Measurements from ENCODE around the gene GFAP. TPM values are rescaled to one million over a fixed set of nuclear protein-coding genes. Genes with fewer than 3 reads are reported as not detected.

The GFAP gene
- polyA plus RNA-seq, 3 donors: 0.03 to 0.33 (median 0.18) TPM

- peaks cover 0 to 3% (median 0%) of the 10 kb centered on the region in 7 donors for H3K9me3 Mint-ChIP-seq
- no peaks in the 10 kb centered on the region for H3K36me3 ChIP-seq (replicated peaks in 1 of 2; ENCODE audit: control insufficient read depth in 1 of 2, insufficient read depth in 2 of 2, low read length in 2 of 2)
- H3K4me3 Mint-ChIP-seq: peak overlapping the region in 1 of 2 donors; percentile 64
- intact Hi-C loops (cut with micrococcal nuclease): loop anchor here (1.0 to 10.0 kb wide), 3 partner anchors 102 to 174 kb away; no protein-coding TSS in a partner anchor
- no peaks in the 10 kb centered on the region for H3K9me3 ChIP-seq (replicated peaks in 1 of 2; ENCODE audit: control insufficient read depth in 1 of 2, insufficient read depth in 1 of 2, low read length in 2 of 2)
- peaks cover 5 to 11% of the 10 kb centered on the region in 2 donors for H3K36me3 Mint-ChIP-seq
- H3K27ac ChIP-seq (ENCODE audit: low read depth in 1 of 2, low read length in 2 of 2): no peak overlapping the region
- no peak overlapping the region for H2AFZ ChIP-seq (ENCODE audit: insufficient read depth, low read depth, low read length, poor library complexity, severe bottlenecking)
- TF ChIP-seq CTCF (IDR thresholded peaks at IDR 0.05): no peak
- no peak overlapping the region for H3K9ac ChIP-seq (ENCODE audit: insufficient read depth, low read length, poor library complexity, severe bottlenecking)
- no peak overlapping the region for H3K27ac Mint-ChIP-seq
- peaks cover 6 to 15% of the 10 kb centered on the region in 2 donors for H3K27me3 ChIP-seq (ENCODE audit: control insufficient read depth in 2 of 2, insufficient read depth in 2 of 2, low read length in 2 of 2)
- no peak for DNase-seq
- H3K79me2 ChIP-seq (ENCODE audit: insufficient read depth, low read length): no peaks in the 10 kb centered on the region
- no peak overlapping the region for H3K4me2 ChIP-seq (replicated peaks; ENCODE audit: extremely low read depth, low read length, poor library complexity, severe bottlenecking)
- peaks cover 13% of the 10 kb centered on the region for H3K4me1 Mint-ChIP-seq
- 76% methylated on average over 3 of the region's 7 CpGs for WGBS (ENCODE audit: insufficient coverage)
- H3K27me3 Mint-ChIP-seq (ENCODE audit: low read depth in 3 of 3): peaks cover 23 to 30% (median 25%) of the 10 kb centered on the region in 3 donors
- H3K4me1 ChIP-seq (ENCODE audit: control insufficient read depth in 1 of 2, insufficient read depth in 2 of 2, low read length in 2 of 2): peaks cover 10 to 12% of the 10 kb centered on the region in 2 donors
- H4K20me1 ChIP-seq (ENCODE audit: insufficient read depth, low read length): no peaks in the 10 kb centered on the region
- H3K4me3 ChIP-seq (replicated peaks in 1 of 3; ENCODE audit: low read depth in 2 of 3, low read length in 3 of 3): no peak overlapping the region
These were observed 5.3 kb upstream of the GFAP start for GRCh38 chr17:44920565-44920940.

GRCh38 chr17:44919885-44920564 is 4.7 kb upstream of the GFAP start:
- H3K4me1 ChIP-seq (ENCODE audit: control insufficient read depth in 1 of 2, insufficient read depth in 2 of 2, low read length in 2 of 2): peaks cover 15 to 18% of the 10 kb centered on the region in 2 donors
- no peak overlapping the region for H3K4me2 ChIP-seq (replicated peaks; ENCODE audit: extremely low read depth, low read length, poor library complexity, severe bottlenecking)
- H3K4me1 Mint-ChIP-seq: peaks cover 16% of the 10 kb centered on the region
- H3K79me2 ChIP-seq (ENCODE audit: insufficient read depth, low read length): no peaks in the 10 kb centered on the region
- H3K36me3 ChIP-seq (replicated peaks in 1 of 2; ENCODE audit: control insufficient read depth in 1 of 2, insufficient read depth in 2 of 2, low read length in 2 of 2): no peaks in the 10 kb centered on the region
- no peak overlapping the region for H3K4me3 Mint-ChIP-seq
- no peaks in the 10 kb centered on the region for H3K9me3 ChIP-seq (replicated peaks in 1 of 2; ENCODE audit: control insufficient read depth in 1 of 2, insufficient read depth in 1 of 2, low read length in 2 of 2)
- H3K36me3 Mint-ChIP-seq: peaks cover 3 to 6% of the 10 kb centered on the region in 2 donors
- peaks cover 6 to 15% of the 10 kb centered on the region in 2 donors for H3K27me3 ChIP-seq (ENCODE audit: control insufficient read depth in 2 of 2, insufficient read depth in 2 of 2, low read length in 2 of 2)
- H3K27ac ChIP-seq (ENCODE audit: low read depth in 1 of 2, low read length in 2 of 2): no peak overlapping the region
- H3K9me3 Mint-ChIP-seq: peaks cover 0 to 3% (median 0%) of the 10 kb centered on the region in 7 donors
- peak; percentile 55 to 70 (median 65) for DNase-seq
- no peak overlapping the region for H3K4me3 ChIP-seq (replicated peaks in 1 of 3; ENCODE audit: low read depth in 2 of 3, low read length in 3 of 3)
- intact Hi-C loops (cut with micrococcal nuclease): loop anchor here (1.0 to 10.0 kb wide), 4 partner anchors 102 to 179 kb away; no protein-coding TSS in a partner anchor
- WGBS (ENCODE audit: insufficient coverage): 16% methylated on average over 5 of the region's 9 CpGs
- no peaks in the 10 kb centered on the region for H4K20me1 ChIP-seq (ENCODE audit: insufficient read depth, low read length)
- H3K9ac ChIP-seq (ENCODE audit: insufficient read depth, low read length, poor library complexity, severe bottlenecking): no peak overlapping the region
- no peak overlapping the region for H3K27ac Mint-ChIP-seq
- peaks cover 23 to 30% (median 25%) of the 10 kb centered on the region in 3 donors for H3K27me3 Mint-ChIP-seq (ENCODE audit: low read depth in 3 of 3)
- no peak overlapping the region for H2AFZ ChIP-seq (ENCODE audit: insufficient read depth, low read depth, low read length, poor library complexity, severe bottlenecking)
- peak; percentile 78 for TF ChIP-seq CTCF (IDR thresholded peaks at IDR 0.05)
